ENCODE results near the gene ATXN7. TPM values are rescaled to one million over a fixed set of nuclear protein-coding genes. Genes with fewer than 3 reads are reported as not detected.
A peak's percentile ranks its signal among the peaks of the same experiment; 100 is the strongest.

Gene ATXN7
- total and polyA plus RNA-seq, 2 of the 13 experiments (the other 11 are each of a cell fraction or from before 2014, with no cell fraction given) = 13.8 to 20.0 TPM

- TF ChIP-seq ZFP37 (CRISPR knock-in tag; IDR thresholded peaks at IDR 0.05; ENCODE audit: borderline replicate concordance) (no peak), ZKSCAN5 (CRISPR knock-in tag; IDR thresholded peaks at IDR 0.05) (no peak), TOE1 (CRISPR knock-in tag; IDR thresholded peaks at IDR 0.05) (no peak), CBFB (CRISPR knock-in tag; IDR thresholded peaks at IDR 0.05) (no peak), HOXD1 (CRISPR knock-in tag; IDR thresholded peaks at IDR 0.05) (no peak), CREM (IDR thresholded peaks at IDR 0.05) (no peak), CREM (CRISPR knock-in tag; IDR thresholded peaks at IDR 0.05) (no peak), FOSL1 (CRISPR knock-in tag; IDR thresholded peaks at IDR 0.05; ENCODE audit: borderline replicate concordance) (no peak), HNRNPUL1 (IDR thresholded peaks at IDR 0.05; ENCODE audit: low read depth, low read length) (no peak), MTF1 (CRISPR knock-in tag; IDR thresholded peaks at IDR 0.05) (no peak), SOX6 (IDR thresholded peaks at IDR 0.05) (no peak), SOX6 (CRISPR knock-in tag; IDR thresholded peaks at IDR 0.05) (peak; percentile 21; the same call in 1 of the 2 replicates), ZNF776 (CRISPR knock-in tag; IDR thresholded peaks at IDR 0.05) (no peak), RNF2 (conservative IDR thresholded peaks at IDR 0.05; ENCODE audit: low read depth) (no peak), RFX1 (IDR thresholded peaks at IDR 0.05) (peak; percentile 73), ZNF646 (CRISPR knock-in tag; IDR thresholded peaks at IDR 0.05) (no peak), NCOR1 (IDR thresholded peaks at IDR 0.05; ENCODE audit: borderline replicate concordance, low read length) (no peak), ZNF563 (CRISPR knock-in tag; IDR thresholded peaks at IDR 0.05) (no peak), ZNF333 (CRISPR knock-in tag; IDR thresholded peaks at IDR 0.05; ENCODE audit: borderline replicate concordance) (no peak)
These were observed 49.4 kb upstream of the ATXN7 start (continued) for GRCh38 chr3:63814237-63814636.

Measured in HepG2 (cell line).